ENCODE data around the gene BCO1.
A peak's percentile ranks its signal among the peaks of the same experiment; 100 is the strongest.
"Not testable (repeated sequence)": the region's sequence is repeated elsewhere in the genome, so short reads cannot be mapped to it uniquely, and the experiment has no call there.

The BCO1 gene, protein sequence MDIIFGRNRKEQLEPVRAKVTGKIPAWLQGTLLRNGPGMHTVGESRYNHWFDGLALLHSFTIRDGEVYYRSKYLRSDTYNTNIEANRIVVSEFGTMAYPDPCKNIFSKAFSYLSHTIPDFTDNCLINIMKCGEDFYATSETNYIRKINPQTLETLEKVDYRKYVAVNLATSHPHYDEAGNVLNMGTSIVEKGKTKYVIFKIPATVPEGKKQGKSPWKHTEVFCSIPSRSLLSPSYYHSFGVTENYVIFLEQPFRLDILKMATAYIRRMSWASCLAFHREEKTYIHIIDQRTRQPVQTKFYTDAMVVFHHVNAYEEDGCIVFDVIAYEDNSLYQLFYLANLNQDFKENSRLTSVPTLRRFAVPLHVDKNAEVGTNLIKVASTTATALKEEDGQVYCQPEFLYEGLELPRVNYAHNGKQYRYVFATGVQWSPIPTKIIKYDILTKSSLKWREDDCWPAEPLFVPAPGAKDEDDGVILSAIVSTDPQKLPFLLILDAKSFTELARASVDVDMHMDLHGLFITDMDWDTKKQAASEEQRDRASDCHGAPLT

DNA sequence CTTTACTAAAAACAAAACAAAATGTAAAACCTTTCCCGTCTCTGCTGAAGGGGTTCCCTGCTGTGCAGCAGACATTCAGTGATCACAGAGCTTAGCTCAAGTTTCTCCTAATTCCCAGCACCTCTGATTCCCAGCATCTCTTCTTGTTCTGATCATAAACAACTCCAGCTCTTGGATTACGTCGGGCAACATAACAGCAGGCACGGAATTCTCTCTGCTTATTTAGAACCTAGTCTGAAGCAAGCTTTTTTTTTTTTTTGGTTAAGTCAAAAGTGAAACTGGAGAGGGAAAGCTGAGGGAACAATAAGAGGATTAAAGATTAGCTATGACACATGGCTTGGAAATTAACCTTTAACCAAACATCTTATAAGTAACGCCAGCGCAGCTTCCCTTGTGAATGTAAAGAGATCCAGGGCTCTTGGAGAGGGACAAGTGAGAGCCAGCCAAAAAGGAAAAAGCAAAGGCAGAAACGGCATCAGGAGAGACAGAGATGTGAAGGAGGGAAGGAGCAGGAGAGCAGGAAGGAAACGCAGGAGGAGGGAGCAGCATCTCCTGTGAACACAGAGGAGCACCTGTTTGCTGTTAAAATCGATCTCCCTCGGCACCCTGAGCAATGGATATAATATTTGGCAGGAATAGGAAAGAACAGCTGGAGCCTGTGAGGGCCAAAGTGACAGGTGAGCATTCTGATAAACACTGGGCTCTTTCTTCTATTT, at the start of gene BCO1:
TSS of gene BCO1 (plus strand) at position 394 of the 716 bp plus-strand sequence. CDS start at position 614, 220 bp downstream.
- DNase-seq: no peak

DNA sequence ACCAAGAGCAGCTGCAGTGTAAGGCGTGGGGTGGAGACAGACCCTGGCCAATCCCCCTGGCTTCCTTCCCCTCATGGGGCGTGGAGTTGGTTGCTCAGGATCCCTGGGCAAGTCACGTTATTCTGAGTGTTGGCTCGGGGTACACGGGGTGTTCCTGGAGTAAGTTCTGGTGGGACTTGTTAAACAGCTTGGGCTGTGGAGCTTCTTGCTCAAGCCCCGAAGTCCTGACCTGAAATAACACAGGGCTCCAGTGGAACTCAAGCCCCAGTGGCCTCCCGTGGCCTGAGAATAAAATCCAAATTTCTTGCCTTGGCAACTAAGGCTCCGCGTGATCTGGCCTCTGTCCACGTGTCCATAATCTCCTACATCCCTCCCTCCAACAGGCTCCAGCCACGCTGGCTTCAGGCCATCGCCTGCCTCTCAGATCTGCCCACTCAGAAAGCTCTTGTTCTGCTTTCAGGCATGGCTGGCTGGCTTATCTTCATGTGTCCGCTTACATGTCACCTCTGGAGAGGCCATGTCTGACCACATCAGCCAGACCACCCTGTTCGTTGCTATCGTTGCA, 49.3 kb upstream of the BCO1 start:
- no peak for DNase-seq

DNA sequence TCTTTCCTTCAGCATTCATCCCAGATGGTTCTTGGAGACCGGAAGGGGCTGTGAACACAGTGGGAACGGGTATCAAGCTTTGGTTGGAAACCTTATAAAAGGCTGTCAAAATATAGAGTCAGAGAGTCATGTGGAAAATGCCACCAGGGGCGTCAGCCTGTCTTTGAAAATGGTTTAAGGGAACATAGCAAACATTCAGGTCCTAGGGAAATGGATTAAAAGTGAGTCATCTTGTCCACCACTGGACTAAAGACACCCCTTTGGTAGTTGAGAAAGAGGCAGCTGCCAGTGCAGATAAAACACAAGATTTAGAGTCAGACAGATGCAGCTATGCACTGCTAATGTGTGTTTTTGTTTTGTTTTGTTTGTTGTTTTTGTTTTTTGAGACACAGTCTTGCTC, 47.8 kb upstream of the BCO1 start:
- no peak for DNase-seq

DNA sequence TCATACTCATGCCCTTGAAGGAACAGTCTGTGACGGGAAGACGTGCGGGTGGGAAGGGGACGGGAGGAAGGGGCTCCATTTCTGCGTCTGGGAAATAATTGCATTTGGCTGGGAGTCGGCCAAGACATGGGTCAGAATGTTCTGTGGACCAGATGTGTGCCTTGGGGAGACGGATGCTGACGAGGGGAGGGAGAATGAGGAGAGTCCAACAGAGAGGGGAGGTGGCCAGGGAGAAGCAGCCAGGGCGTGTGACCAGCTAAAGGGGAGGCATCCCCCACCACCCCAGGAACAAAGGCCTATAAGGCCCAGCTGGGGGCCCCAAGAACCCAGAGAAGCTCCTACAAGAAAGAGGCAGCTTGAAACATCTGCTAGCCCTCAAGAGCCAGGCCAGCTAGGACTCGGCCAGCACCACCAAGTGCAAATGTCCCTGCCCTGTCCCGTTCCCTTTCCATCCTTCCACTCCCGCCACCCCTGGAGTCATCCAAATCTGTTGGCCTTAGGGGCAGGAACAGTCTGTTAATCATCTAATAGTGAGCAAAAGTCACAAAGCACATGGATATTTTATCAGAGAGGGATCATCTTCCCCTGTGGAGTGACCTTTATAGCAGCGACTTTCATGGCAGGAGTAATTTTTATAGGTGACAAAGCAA, 42.5 kb upstream of the BCO1 start:
- DNase-seq: no peak

DNA sequence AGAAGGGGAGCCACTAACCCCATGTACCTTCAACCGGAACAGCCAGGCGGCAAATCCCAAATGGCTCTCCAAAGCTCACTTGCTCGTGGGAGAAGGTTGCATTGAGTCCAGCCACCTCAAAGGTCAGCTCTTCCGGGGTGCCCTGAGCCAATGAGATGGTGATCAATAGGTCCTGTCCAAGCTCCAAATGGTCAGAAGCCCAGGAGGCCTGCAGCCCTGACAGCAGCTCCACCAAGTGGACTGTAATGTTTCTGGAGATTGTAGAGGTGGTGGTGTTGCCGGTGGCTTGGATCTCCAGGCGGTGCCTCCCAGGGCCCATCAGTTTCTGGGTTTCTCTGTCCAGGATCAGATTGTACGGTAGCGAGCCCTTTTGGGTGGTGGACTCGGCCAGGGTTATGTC, 39.9 kb upstream of the BCO1 start:
- DNase-seq: no peak

DNA sequence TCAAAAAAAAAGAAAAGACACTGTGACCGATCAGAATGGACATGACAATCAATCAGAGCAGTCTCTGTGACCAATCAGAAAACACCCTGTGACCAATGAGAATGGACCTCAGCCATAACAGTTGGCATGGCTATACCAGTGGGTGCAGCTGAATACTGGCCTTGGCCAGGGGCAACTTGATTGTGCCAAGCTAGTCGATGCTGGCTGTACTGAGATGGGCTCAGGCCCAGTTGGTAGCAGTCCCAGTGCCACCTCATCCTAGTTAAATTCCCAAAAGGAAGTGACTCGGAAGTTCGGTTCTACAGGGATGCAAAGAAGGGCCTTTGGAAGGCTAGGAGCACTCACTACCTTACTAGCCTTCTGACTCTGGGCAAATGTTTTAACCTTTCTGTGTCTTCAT, 37.2 kb upstream of the BCO1 start:
- no peak for DNase-seq

DNA sequence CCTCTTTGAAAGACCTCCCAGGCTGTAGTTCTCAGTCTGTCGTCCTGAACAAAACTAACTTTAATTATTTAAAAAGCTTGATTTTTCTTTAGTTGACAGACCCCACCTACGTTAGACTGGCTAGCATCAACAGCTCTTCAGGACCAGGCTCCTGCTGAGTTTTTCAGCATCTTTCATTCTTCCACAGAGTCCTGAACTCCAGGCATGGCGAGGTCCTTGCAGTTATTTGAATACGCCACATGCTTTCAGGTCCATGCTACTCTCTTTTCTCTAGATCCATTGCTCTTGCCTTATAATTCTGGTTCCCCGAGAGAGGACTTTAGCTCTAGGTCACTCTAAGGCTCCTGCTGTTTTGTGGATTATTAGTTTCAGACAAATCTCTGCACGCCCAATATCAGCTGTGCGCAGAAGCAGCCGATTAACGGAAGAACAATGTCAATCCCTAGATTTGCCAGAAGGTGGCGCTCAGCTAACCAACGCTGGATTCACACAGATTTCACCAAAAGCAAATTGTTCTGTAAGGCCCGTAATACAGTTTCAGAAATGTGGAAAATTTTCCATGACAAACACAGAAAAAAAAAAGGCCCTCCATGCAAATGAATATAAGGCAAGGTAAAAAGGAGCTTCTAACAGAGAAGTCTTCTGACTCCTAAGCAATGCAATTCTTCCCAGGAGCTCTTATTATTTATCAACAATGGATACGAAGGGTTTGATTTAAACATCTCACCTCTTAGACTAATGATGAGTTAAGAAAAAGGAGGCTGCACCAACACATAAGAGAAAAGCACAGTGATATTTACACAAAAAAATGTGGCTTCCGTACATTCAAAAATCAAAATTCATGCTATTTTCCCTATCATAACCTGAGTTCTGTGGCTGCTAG, 33.5 kb upstream of the BCO1 start:
- DNase-seq: peak; percentile 73

DNA sequence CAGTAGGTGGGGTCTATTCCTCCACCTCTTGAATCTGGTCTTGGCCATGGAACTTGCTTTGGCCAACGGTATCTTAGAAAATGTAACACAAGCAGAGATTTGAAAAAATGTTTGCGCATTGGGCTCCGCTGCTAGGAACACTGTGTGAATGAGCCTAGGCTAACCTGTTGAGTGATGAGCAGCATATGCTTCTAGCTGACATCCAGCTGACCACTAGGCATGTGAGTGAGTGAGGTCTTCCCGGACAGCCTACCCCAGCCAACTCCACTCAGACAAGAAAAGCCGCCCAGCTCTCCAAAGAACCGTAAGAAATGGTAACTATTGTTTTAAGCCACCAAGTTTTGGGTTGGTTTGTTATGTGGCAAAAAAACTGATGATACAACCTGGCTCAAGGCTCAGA, 31.4 kb upstream of the BCO1 start:
- no peak for DNase-seq

DNA sequence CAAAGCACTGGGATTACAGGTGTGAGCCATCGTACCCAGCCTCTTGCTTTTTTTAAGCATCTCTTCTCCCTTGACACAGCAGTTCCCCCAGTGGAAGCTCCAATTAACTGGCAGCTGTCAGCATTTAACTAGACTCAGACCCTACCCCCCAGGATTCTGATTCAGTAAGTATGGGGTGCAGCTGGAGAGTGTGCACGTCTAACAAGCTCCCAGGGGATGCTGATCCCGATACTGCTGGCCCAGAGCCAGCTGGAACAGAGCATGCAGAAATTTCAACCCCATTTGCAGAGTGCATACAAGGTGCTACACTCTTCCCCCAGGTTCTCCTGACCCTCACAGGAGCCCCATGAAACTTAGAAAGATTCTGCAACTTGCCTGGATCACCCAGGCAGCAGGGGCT, 27.7 kb upstream of the BCO1 start:
- DNase-seq: no peak

DNA sequence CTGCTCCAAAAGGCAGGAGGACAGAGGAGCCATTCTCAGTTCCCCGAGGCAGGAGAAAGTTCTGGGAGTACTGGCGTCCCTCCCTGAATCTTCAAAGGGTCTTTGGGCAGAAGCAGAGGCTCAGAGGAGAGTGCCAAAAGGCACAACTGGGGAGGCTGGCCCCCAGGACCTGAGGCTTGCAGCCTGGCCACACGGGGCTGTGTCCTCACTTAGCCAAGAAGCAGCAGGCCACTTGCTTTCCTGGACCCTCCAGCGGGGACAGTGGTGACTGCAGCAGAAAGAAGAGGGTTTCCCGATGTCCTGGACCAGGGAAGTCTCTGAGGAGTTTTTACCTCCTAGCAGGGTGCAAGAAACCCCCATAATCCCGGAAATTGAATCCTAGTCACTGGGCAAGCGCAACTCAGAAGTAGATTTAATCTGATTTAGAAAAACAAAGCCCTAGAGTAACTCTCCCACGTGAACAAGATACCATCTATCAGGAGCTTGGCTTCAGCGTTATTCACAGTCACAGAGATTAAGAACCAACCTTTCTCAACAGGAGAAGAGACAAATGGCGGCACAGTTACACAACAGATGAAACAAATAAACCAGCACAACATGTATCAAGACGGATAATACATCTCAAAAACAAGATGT, 25.5 kb upstream of the BCO1 start:
- DNase-seq: no peak

DNA sequence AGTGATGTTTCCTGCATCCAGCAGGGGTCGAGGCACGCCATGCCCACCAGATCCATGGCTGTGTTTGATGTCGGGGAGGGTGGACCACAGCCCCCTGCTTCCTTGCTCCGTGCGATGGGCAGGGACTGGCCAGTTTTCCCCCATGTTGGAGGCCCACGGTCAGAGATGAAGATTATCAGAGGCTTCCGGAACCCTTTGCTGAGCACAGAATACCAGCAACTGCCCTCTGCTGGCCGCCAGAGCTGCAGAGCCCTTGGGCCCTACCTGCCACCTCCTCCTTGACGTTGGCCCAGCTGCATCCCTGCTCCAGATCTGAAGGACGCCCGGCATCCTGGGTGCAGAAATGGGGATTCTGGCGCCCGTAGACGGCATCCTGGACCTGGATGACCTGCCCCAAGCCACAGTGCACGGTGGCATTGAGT, 23.7 kb upstream of the BCO1 start:
- no peak for DNase-seq

DNA sequence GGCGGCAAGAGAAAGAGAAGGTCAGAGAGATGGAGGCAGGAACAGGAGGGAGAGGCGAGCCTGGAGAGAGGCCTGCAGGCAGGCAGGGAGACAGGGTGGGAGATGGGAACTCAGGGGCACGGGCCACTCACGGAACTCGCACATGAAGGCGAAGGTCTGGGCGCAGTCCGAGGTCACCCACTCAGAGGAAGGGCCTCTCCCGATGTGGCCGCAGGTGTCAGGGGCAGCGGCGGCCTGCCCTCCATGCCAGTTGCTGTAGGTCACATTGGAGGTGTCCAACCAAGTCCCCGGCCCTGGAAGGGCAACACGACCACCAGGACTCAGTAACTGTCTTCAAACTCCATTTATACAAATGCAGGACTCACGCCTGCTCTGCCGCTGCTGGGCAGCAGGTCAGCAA, 22.4 kb upstream of the BCO1 start:
- no peak for DNase-seq

DNA sequence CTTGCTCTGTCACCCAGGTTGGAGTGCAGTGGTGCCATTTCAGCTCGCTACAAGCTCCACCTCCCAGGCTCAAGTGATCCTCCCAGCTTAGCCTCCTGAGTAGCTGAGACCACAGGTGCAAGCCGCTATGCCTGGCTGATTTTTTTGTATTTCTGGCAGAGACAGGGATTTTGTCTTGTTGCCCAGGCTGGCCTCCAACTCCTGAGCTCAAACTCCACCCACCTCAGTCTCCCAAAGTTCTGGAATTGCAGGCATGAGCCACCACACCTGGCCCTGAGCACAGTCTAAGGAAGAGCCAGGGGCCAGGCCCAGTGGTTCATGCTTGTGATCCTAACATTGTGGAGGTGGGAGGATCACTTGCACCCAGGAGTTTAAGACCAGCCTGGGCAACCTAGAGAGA, 21.8 kb upstream of the BCO1 start:
- no peak for DNase-seq

DNA sequence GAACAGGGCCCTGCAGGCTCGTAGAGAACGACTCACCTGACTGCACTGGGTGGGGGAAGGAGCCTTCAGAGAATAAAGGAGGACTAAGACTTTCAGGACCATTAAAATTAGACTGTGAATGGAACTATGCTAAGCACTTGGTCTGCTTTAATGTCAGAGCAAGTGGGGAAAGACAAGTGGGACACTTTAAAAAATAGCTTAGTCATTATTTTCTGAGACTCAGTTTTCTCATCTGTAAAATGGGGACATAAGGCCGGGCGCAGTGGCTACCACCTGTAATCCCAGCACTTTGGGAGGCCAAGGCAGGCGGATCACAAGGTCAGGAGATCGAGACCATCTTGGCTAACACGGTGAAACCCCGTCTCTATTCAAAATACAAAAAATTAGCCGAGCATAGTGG, 19.3 kb upstream of the BCO1 start:
- no peak for DNase-seq

DNA sequence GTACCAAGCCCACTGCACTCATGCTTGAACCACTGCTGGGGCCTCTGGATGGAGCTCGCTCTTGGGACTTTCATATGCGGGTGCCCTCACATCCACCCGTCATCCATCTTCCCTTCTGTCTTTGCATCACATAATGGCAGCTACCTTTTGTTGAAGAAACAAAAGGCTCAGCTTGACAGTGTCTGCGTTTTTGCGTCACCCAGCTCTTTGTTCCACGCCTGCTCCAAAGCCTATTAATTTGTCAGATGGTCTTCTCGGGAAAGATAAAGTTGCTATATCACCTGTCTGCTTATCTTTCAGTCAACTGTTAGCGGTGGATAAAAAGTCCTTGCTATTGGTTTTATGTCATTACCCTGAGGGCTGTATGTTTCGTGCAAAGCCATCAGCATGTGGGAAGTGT, 18.1 kb upstream of the BCO1 start:
- DNase-seq: no peak

DNA sequence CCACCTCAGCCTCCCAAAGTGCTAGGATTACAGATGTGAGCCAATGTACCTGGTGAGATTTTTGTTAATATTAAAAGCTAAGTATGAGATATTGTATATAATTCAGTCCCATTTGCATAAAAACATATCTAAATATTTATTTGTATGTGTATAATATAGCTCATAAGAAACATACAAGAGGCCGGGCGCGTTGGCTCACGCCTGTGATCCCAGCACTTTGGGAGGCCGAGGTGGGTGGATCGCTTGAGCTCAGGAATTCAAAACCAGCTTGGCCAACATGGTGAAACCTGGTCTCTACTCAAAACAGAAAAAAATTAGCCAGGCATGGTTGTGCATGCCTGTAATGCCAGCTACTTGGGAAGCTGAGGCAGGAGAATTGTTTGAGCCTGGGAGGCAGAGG, 16.8 kb upstream of the BCO1 start:
- DNase-seq: no peak

DNA sequence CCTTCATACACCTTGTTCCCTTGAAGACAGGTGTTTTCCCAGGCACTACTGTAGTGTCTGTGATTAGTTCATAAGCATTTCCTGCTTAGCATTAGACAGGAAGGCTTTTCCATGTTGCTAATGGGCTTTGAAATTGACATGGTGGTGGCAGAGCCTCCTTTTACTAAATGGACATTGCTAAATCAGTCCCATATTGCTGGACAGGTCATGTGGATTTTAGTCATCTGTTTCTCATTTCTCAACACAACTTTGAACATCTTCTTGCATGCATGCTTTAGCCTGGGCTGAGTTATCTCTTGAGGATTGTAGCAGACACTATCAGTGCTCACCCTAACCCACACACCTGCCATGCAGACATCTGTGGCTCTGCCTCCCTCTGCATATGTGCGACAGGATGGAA, 13.7 kb upstream of the BCO1 start:
- no peak for DNase-seq

DNA sequence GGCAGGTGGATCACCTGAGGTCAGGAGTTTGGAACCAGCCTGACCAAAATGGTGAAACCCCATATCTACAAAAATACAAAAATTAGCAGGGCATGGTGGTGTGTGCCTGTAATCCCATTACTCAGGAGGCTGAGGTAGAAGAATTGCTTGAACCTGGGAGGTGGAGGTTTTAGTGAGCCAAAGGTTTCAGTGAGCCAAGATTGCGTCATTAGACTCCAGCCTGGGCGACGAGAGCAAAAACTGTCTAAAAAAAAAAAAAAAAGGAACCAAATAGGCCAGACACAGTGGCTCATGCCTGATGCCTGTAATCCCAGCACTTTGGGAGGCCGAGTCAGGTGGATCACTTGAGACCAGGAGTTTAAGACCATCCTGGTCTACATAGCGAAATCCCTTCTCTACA, 12.8 kb upstream of the BCO1 start:
- DNase-seq: not testable (repeated sequence)

DNA sequence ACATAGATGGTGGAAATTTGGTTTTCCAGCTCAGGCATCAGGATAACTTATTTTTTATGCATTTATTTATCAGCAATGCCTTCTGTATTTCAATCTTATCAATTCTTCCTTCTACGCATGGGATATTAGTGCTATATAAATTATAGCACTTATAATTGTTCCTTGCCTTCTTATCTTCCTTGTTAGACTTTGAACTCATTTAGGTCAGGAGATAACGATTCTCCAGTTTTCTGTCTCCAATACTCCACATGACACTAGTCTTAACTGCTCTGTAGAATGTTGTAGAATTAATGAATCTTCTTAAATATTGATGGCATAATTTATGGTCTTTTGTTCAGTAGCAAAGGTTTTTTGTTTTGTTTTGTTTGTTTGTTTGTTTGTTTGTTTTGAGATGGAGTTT, 10.7 kb upstream of the BCO1 start:
- no peak for DNase-seq

DNA sequence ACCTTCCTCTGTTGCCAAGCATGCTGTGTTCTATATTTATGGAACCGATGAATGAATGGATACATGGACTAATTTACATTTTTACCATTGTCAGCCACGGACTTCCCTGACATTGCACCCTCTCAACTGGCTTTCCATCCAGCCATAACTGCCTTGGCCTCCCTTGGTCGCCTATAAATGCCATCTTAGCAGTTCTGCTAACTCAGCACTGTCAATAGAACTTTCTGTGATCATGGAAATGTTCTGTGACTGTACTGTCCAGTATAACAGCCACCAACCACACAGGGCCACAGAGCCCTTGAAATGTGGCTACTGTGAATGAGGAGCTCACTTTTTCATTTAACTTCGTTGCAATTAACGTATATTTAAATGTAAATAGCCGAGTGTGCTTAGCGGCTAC, 8.7 kb upstream of the BCO1 start:
- no peak for DNase-seq

DNA sequence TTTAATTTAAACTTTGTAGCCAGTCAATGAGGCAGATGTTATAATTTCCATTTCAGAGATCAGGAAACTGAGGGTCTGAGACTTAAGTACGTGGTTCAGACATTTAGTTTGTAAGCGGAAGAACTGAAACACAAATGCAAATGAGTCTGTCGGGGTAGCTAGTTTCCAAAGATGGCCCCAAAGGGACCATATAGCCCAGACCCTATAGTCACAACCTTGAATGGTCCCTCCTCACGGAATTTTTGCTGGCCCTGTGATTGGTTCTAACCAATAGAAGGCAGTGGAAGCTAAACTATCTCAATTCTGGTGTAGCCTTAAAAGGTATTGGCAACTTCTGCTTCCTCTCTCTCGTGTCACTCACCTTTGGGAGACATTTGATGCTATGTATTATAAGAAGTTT, 7.5 kb upstream of the BCO1 start:
- DNase-seq: no peak

All from stimulated activated CD8-positive, alpha-beta memory T cell treated with anti-CD3 and anti-CD28 coated beads, Interleukin-4, amount 100 ng/mL, for 48 hours (primary cell).